Body of pancreas (tissue), 4 donors: Measurements from ENCODE around the gene TMEM101.
A peak's percentile ranks its signal among the peaks of the same experiment; 100 is the strongest.

Source experiments
- CTCF ChIP-seq, 7 experiments: fragments of 450-650 bp in 4 of 7; fragments of 200-600 bp in 3 of 7; sonication (generic) in 3 of 7; IDR thresholded peaks; one replicate each; pipeline ENCODE4 v1.5.1; 2016 to 2019; ENCODE audit warnings: antibody characterized with exemption in 7 of 7
- POLR2A ChIP-seq, 3 donors: fragments of 450-650 bp; IDR thresholded peaks; one replicate each; pipeline ENCODE4 v1.6.1; 2016; ENCODE audit warnings: antibody characterized with exemption in 3 of 3, mild to moderate bottlenecking in 2 of 3

DNA sequence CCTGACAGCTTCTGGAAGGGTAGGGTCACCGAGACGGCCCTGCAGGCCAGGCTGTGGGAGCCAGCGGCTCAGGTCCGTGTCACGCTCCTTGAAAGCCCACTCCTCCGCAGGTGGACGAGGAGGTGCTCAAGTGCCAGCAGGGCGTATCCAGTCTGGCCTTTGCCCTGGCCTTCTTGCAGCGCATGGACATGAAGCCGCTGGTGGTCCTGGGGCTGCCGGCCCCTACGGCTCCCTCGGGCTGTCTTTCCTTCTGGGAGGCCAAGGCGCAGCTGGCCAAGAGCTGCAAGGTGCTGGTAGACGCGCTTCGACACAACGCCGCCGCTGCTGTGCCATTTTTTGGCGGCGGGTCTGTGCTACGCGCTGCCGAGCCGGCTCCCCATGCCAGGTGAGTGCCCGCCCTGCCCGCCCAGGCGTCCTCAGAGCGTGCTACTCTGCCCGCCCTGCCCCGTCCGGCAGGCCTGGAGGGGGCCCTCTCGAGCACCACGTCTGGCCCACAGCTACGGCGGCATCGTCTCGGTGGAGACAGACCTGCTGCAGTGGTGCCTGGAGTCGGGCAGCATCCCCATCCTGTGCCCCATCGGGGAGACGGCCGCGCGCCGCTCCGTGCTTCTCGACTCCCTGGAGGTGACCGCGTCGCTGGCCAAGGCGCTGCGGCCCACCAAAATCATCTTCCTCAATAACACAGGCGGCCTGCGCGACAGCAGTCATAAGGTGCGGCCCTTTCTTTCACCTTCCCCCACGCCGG, 9.1 kb downstream of the TMEM101 start:
- TF ChIP-seq CTCF (IDR thresholded peaks at IDR 0.05) = peak in 2 of 7 experiments; percentile 7 to 18
- TF ChIP-seq POLR2A (IDR thresholded peaks at IDR 0.05) = no peak
